Stimulated activated CD4-positive, alpha-beta T cell treated with anti-CD3 and anti-CD28 coated beads, Interleukin-4, amount 100 ng/mL, for 48 hours (primary cell): ENCODE measurements around the gene NTNG2.
A peak's percentile ranks its signal among the peaks of the same experiment; 100 is the strongest.

ENCODE experiments used
- DNase-seq, 2 donors: peaks; one replicate each; pipeline ENCODE4 v3.0.0-alpha.2; 2020; ENCODE audit warnings: low read depth in 2 of 2

NTNG2 gene

DNA sequence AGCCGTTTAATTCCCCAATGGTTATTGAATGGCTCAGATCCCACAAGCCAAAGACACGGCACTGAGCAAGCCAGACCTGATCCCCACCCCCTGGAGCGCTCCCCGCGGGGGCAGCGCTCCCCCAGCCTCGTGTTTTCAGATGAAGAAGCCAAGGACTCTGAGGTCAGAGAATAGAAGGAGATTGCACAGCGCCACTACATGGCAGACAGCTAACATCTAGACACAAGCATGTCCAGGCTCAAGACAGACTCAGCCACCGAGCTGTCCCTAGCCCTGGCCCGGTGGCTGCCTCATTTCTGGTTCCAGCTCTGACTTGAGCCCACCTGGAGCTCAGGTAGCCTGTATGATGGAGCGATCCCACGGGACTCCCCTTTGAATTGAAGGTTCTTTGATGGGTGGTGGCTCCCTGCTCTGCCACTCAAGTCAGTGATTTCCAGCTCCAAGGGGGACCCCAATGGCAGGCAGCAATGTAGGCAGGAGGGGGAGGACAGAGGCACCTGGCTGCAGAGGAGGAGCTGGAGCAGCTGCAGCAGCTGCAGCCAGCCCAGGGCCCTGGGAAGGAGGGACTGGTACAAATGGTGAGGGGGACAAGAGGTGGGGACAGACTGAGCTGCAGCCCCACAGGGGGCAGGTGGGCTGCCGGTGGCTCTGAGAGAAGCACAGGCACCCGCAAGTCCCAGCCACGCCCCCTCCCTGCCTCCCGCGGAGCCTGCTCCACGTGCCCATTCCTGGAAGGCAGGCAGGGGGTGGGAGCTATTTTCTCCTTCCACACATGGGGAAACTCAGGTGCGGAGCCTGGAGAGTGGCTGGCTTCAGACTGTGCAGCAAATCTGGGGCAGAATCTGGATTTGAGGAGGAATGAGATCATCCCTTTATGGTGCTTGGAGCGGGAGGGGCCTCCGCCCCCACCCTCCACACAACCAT, 40.2 kb downstream of the NTNG2 start:
- no peak for DNase-seq

DNA sequence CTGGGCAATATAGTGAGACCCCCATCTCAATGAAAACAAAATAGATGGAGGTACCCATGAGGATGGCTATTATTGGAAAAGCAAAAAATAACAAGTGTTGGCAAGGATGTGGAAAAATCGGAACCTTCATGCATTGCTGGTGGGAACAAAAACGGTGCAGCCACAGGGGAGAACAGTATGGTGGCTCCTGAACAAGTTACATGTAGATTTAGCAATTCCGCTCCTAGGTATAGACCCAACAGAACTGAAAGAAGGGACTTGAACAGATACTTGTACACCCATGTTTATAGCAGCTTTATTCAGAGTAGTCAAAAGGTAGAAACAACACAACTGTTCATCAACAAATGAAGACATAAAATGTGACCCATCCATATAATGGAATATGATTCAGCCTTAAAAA, 43.0 kb downstream of the NTNG2 start:
- DNase-seq, result no peak

DNA sequence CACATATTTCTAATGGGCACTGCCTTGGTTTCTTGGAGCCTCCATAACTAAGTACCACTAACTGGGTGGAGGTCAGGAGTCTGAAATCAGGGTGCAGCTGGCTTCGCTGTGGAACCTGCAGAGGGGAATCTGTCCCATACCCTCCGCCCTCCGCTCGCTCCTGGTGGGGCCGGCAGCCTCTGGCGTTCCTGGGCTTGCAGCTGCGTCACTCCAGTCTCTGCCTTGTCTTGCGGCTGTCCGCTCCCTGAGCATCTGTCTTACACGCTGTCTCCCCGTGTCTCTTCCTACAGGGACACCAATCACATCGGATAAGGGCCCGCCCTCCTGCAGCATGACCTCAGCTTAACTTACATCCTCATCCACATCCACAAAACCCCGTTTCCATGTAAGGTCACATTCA, 45.4 kb downstream of the NTNG2 start:
- DNase-seq, result no peak

DNA sequence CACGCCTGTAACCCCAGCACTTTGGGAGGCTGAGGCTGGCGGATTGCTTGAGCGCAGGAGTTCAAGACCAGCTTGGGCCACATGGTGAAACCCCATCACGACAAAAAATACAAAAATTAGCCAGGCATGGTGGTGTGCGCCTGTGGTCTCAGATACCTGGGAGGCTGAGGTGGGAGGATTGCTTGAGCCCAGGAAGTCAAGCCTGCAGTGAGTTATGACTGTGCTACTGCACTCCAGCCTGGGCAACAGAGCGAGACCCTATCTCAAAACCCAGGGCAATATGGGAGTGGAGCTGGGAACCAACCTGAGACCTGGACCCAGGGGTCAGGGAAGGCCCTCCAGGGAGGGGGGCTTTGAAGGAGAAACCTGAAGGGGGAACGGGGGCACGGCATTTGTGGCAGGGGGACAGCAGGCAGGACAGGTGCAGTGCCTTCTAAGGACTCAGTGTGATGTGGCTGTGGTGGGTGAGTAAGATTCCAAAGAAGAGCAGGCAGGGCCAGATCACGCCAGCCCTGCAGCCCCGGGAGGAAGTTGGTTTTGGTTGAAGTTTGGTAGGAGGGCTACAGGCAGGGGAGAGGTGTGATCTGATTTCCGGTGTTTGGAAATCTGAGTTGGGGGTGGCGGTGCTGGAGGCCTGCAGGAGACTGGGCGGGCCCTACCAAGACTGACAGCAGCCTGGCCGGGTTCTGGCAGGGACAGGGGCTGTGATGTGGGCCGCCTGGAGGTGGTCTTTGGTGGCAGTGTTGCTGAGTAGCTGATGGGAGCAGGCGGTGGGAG, 46.2 kb downstream of the NTNG2 start:
- DNase-seq, result peak in 1 of 2 donors; percentile 2

DNA sequence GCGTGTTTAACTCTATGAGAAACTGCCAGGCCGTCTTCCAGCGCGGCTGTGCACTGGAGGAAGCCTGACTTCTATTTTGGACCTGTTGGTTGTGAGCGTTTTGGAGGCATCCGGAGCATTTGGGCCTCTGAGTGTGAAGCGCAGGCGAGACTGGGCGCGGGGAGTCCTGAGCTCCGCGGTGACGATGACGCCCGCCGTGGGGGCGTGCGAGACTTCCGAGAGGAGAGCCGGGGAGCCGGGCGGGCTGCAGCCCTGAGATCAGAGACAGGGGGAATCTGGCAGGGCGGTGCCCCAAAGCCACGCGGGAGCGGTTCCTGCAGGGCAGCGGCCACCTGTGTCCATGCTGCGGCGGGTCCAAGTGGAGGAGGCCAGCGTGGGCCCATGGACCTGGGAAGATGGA, 47.4 kb downstream of the NTNG2 start:
- DNase-seq, result no peak

DNA sequence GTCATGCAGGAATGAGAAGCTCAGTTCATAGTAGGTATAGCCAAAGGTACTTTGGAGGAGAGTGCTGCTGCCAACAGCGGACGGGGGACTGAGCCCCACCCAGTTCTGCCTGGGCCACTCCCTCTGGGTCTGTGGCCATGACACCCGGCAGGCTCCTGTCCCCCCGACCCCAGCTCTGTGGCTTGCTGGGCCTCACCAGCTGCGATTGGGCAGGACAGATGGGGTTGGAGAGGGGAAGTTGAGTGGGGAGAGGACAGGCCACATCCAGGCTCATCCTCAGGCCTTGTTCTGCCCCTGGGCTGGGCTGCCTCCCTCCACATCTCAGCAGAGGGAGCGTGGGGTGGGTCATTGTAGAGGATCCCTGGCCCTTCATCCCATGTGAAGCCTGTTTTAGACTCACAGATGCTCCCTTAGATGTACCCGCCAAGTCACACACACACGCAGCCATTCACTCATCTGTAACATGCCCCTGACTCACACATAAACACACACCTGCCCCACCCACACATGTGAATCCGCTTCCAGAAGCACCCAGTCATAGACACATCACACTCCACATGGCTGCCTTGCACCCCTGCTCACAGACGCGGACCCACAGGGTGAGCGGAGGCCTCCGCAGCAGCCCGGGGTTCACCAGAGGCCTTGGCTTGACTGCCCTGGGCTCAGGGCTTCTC, 48.8 kb downstream of the NTNG2 start:
- DNase-seq, result no peak

DNA sequence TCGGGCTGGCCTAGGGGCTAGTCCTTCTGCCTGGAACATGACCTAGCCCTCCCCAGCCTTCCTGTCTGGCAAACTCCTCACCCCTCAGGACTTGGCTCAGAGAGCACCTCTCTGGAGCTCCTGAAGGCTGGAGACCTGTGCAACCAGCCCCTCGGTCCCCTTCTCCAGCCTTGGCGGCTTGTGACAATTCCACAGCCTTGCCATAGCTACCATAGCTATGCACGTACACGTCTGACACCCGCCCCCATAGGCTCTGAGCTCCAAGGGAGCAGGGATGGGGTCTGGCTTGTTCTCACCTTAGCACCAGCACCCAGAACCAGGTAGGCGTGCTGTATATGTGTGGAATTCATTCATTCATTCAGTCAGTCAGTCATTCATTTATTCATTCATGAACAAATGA, 49.7 kb downstream of the NTNG2 start:
- DNase-seq, result no peak

DNA sequence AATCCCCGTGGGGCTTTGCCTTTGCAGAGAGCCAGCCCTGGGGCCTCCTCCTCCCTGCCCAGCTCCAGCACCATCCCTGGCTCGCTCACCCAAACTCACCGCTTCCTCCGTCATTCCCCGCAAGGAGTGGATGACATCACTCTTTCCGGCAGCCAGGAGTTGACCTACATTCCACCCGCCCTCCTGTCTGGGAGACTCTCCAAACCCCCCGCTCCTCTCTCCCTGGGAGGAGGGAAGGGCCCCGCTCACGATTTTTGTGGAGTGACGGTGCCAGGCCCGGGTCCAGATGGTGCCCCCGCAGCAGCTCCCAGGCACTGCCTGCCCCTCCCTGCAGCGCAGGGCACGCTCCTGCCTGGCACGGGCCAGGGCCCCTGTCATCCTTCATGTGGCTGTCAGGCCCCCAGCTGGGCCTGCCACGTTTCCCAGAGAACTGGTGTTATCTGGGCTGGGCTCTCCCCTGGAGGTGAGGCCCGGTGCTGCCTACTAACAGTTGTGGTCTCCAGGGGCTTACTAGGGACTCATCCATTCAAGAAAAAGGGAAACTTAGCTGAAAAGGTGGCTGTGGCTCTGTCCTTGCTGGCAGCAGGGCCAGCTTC, 52.3 kb downstream of the NTNG2 start:
- no peak for DNase-seq

DNA sequence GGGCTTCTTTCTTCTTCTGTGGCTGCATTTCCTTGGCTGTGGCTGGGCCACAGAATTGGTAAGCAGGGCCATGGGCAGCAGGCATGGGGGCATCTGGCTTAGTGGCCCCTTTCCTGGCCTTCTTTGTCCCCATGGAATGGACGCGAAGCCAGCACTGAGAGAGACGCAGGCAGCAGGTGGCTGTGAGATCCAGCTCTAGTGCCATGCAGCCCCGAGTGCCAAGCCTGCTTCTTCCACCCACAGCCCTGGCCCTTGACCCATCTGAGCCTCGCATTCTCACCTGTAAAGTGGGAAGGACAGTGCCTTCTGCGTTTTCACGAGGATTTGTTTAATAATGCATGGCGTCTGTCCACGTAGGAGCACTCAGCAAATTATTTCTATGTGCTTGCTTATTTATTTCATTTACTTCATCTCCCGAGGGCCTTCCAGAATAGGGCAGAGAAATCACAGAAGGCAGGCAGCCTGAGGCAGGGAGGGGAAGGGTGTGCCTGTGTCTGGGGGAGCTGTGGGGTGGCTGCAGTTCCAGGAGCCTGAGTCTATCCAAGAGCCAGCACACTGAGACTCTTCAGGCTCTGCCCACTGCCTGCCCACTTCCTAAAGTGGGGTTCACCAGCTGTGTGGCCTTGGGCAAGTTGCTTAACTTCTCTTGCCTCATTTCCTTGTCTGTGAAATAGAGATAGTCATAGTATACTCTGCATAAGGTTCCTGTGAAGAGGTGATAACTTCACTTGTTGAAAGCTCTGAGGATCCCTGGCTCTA, 55.2 kb downstream of the NTNG2 start:
- DNase-seq, result no peak

DNA sequence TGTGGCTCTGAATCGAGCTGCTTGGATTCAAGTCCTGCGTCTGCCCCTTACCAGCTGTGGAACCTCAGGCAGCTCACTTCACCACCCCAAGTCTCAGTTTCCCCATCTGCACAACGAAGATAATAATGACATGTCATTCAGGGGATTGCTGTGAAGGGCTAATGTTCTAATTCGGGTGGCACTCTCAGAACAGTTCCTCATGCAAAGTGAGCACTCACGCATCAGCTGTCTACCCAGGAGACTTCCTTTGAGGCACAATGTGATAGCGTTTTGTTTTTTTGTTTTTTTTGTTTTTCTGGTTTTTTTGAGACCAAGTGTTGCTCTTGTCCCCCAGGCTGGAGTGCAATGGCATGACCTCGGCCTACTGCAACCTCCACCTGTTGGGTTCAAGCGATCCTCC, 56.4 kb downstream of the NTNG2 start:
- no peak for DNase-seq

DNA sequence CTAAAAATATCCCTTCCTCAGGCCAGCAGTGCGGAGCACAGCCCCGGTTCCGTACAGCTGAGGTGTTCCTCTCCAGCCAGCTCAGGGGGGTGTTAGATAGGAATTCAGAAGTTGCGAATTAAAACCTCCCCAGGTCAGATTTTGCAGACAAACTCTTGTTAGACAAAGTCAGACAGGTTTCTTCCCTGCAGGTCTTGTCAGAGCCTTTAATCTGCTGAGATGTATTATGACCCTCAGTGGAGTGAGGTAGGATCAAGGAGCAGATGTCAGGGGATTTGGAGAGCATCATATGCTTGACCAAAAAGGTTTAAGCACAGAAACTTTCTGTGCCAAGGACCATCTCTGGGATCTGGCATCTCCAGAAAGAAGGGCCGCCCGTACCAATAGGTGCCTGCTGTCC, 60.1 kb downstream of the NTNG2 start:
- DNase-seq, result no peak

DNA sequence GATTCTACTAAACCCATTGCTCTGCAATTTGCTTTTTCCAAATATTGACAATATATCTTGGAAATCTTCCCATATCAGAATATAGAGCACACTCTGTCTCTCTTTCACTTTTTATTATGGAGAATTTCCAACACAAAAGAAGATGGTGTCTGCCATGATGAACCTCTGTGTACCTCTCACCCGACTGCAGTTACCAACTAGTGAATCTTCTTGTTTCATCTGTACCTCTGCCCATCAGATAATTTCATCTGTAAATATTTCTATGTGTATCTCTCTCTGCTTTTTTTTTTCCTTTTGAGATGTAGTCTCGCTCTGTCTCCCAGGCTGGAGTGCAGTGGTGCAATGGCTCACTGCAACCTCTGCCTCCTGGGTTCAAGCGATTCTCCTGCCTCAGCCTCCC, 62.8 kb downstream of the NTNG2 start:
- DNase-seq, result no peak

DNA sequence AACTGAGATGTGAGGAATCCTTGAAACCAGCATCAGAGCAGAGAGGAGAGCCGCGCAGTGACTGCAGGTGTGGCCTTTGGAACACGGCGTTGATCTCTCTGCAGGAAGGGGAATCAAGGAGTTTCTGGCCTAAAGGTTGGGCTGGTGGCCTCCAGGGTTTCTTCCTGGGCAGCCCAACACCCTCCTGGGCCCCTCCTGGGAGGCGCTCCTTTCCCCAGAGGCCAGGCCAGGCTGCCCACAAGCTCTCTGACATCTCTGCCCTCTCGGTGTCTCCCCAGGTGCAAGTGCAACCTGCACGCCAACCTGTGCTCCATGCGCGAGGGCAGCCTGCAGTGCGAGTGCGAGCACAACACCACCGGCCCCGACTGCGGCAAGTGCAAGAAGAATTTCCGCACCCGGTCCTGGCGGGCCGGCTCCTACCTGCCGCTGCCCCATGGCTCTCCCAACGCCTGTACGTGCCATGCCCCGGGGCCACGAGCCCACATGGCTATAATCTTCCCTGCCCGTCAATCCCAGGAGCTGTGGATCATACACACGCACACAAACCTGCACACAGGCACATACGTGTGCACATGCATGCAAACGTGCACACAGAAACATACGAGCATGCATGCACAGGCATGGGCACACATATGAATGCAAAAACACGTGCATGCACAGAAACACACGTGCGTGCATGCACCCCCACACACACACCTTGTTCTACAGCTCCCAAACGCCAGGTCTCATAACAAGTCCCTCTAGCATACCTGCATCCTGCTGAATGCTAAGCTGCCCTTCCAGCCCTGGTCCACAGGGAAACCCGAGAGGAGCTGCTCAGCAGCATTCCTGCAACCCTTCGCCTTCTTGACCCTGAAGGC, 64.9 kb downstream of the NTNG2 start:
- no peak for DNase-seq

DNA sequence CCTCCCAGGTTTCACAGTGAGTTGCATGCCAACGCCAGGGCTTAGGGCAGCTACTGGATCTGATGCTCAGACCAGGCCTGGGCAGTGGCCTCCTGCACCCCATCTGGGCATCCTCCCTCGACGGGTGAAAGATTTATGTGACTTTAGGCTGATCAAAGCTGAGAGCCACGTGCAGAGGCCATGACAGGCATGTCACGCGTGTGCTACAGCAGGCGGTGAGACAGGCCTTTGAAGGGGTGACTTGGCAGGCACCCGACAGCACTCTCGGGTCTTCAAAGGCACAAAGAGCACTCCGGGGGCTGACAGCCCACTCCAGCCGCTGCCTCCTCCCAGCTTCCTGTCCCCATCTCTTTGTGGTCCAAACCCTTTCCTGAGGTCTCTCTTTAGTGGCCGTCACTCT, 66.2 kb downstream of the NTNG2 start:
- no peak for DNase-seq

DNA sequence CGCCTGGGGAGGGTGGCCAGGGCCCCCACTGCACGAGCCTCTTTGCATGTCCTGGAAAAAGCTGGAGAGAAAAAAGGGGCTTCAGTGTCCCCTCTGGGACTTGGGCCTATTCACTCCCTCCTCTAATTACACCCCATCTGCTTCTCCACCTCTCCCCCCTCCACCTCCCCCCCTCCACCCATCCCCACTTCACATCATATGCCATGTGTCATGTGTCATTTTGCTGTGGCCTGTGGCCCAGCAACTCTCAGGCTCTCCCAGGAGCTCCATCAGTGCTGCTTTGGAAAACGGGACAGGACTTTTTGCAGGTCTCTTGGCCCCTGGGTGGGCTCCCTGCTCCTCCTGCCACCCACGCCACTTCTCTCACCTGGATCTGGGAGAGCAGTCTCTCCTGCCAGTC, 68.7 kb downstream of the NTNG2 start:
- no peak for DNase-seq

DNA sequence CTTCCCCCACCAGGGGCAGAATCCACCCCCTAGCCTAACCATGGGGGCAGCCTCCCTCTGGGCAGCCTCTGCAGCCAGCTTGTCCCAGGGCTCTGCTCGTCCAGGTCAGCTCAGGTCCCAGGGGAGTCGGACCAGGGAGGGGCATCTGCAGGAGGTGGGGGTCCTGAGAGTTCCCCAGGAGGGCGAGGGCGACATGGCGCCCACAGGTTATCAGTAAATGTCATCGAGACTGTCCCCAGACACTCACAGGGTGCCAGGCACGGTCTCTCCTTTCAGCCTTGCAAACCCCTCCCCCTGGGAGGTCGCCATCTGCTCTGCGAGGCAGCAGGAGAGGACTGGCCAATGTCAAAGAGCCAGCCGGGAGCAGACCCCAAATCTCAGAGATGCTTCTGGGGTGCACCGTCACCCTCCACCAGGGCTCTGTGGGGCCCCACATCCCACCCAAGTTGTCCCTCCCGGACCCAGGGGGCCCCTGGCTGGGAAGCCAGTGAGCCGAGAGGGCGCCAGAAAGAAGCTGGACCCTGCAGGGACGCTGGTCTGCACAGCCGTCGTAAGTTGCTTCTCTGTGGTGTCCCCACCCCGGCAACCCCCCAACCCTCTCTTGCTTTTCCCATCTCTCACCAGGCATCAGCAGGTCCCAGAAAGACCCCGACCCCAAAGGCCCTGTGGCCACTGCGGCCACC, 69.3 kb downstream of the NTNG2 start:
- DNase-seq, result no peak

DNA sequence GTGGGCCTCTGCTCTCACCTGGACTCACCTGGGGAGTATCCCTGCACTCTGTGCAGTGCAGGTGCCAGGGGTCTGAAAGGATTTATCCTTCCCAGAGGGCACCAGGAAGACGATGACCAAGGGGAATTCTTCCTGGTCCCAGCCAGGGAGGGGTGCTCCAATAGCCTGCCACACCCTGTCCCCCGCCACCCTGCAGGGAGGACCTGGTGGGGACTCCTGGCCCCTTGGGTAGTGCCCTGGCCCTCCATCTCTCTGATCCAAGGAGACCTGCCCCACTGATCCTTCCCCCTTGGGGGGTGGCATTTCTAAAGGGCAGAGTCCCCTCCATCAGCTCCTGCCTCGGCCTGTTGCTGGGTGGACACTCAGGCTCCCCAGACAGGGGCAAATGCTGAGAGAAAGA, 70.7 kb downstream of the NTNG2 start:
- DNase-seq, result no peak

DNA sequence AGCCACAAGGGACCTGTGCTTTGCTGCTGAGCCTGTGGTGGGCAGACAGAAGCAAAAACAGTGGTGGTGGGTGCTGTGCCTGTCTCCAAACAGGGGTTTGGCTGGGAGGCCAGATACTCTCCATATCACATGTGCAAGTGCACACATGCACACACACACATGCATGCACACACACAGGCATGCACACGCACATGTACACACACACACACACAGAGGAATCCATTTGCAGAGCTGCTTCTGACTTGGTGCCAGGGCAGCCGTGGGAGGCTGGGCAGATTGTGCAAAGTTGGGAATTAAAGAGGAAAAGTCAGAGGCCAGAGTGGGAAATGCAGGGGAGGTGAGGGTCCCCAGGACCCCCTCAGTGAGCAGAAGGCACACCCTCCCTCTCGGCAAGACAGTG, 71.3 kb downstream of the NTNG2 start:
- no peak for DNase-seq

DNA sequence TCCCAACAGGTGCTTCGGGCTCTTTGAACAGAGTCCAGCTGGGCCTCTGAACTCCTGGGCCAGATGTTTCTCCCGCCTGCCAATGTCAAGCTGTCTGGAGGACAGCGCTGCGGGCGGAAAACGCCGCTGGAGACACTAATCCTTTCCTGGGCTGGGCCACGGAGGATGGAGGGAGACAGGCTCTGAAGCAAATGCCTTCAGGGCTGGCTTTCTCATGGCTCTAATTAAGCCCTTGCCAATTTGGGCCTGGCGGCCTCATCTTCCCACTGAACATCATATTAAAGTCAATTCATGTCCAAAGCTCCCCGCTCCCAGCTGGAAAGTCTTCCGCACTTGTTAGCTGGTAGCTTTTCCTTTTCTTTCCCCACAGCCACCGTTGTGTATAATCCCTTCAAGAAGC, 72.7 kb downstream of the NTNG2 start:
- DNase-seq, result no peak

DNA sequence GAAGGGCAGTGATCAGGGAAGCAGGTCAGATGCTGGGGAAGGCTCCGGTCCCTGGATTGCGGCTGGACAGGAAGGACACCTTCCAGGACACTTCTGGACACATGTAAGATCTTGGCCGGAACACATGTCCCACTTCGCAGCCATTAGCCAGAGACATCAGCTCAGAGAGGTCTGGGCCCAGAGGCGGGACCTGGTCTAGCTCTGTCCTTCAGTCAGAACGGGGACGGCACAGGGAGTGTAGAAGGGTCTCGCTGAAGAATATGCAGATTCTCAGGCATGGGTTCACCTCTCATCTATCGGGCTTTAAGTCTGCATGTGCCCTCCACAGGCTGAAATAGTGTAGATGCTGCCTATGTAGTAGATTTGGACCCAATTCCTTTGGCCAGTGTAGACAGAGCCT, 73.3 kb downstream of the NTNG2 start:
- no peak for DNase-seq
